ENCODE data around the gene LRRTM2.

DNA sequence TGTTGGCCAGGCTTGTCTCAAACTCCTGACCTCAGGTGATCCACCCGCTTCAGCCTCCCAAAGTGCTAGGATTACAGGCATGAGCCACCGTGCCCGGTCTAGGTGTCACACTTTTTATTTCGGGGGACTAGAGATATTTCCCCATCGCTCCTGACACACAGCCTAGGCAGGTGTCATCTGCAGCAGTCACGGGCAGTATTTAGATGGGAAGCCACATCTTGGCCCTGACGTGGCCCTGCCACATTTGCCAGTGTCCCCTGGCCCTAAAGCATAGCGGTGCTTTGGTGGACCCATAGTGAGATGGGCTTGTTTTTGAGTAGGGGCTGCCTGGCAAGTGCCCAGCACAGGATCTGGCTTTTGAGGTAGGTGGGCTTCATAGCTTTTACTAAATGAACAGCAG lies 45.0 kb upstream of the LRRTM2 start:
- TF ChIP-seq CHD2 (IDR thresholded peaks at IDR 0.05; ENCODE audit: low read length, partially characterized antibody): no peak
- no peak for TF ChIP-seq CBX2 (IDR thresholded peaks at IDR 0.05; ENCODE audit: borderline replicate concordance, low read depth)
- TF ChIP-seq RFX5 (IDR thresholded peaks at IDR 0.05): no peak
- TF ChIP-seq, protein P1, sequence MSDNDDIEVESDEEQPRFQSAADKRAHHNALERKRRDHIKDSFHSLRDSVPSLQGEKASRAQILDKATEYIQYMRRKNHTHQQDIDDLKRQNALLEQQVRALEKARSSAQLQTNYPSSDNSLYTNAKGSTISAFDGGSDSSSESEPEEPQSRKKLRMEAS (IDR thresholded peaks at IDR 0.05): no peak
- TF ChIP-seq, protein P2, sequence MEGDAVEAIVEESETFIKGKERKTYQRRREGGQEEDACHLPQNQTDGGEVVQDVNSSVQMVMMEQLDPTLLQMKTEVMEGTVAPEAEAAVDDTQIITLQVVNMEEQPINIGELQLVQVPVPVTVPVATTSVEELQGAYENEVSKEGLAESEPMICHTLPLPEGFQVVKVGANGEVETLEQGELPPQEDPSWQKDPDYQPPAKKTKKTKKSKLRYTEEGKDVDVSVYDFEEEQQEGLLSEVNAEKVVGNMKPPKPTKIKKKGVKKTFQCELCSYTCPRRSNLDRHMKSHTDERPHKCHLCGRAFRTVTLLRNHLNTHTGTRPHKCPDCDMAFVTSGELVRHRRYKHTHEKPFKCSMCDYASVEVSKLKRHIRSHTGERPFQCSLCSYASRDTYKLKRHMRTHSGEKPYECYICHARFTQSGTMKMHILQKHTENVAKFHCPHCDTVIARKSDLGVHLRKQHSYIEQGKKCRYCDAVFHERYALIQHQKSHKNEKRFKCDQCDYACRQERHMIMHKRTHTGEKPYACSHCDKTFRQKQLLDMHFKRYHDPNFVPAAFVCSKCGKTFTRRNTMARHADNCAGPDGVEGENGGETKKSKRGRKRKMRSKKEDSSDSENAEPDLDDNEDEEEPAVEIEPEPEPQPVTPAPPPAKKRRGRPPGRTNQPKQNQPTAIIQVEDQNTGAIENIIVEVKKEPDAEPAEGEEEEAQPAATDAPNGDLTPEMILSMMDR (IDR thresholded peaks at IDR 0.05): no peak
- no peak for TF ChIP-seq EP300 (IDR thresholded peaks at IDR 0.05)
- TF ChIP-seq MAFK (IDR thresholded peaks at IDR 0.05; ENCODE audit: partially characterized antibody): no peak
- TF ChIP-seq POLR2A (IDR thresholded peaks at IDR 0.05; ENCODE audit: low read length): no peak
- TF ChIP-seq ESRRA (IDR thresholded peaks at IDR 0.05; ENCODE audit: borderline replicate concordance, low read length): no peak
- no peak for TF ChIP-seq RAD21 (conservative IDR thresholded peaks at IDR 0.05 in 1 of 2, IDR thresholded peaks at IDR 0.05 in 1 of 2)
- no peak for TF ChIP-seq MYC (IDR thresholded peaks at IDR 0.05; ENCODE audit: borderline replicate concordance, low read length)
- TF ChIP-seq, protein P3, sequence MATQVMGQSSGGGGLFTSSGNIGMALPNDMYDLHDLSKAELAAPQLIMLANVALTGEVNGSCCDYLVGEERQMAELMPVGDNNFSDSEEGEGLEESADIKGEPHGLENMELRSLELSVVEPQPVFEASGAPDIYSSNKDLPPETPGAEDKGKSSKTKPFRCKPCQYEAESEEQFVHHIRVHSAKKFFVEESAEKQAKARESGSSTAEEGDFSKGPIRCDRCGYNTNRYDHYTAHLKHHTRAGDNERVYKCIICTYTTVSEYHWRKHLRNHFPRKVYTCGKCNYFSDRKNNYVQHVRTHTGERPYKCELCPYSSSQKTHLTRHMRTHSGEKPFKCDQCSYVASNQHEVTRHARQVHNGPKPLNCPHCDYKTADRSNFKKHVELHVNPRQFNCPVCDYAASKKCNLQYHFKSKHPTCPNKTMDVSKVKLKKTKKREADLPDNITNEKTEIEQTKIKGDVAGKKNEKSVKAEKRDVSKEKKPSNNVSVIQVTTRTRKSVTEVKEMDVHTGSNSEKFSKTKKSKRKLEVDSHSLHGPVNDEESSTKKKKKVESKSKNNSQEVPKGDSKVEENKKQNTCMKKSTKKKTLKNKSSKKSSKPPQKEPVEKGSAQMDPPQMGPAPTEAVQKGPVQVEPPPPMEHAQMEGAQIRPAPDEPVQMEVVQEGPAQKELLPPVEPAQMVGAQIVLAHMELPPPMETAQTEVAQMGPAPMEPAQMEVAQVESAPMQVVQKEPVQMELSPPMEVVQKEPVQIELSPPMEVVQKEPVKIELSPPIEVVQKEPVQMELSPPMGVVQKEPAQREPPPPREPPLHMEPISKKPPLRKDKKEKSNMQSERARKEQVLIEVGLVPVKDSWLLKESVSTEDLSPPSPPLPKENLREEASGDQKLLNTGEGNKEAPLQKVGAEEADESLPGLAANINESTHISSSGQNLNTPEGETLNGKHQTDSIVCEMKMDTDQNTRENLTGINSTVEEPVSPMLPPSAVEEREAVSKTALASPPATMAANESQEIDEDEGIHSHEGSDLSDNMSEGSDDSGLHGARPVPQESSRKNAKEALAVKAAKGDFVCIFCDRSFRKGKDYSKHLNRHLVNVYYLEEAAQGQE (IDR thresholded peaks at IDR 0.05): no peak
- no peak for TF ChIP-seq RCOR1 (IDR thresholded peaks at IDR 0.05; ENCODE audit: low read depth, low read length)
